Stimulated activated CD4-positive, alpha-beta T cell treated with anti-CD3 and anti-CD28 coated beads, Interleukin-15, amount 100 ng/mL, for 1 hour (primary cell): ENCODE data around the gene AMOTL2.

Experiments
- DNase-seq, 2 donors: peaks; one replicate each; pipeline ENCODE4 v3.0.0-alpha.2; 2020; ENCODE audit warnings: low read depth in 1 of 2, low spot score in 1 of 2

AMOTL2 gene

DNA sequence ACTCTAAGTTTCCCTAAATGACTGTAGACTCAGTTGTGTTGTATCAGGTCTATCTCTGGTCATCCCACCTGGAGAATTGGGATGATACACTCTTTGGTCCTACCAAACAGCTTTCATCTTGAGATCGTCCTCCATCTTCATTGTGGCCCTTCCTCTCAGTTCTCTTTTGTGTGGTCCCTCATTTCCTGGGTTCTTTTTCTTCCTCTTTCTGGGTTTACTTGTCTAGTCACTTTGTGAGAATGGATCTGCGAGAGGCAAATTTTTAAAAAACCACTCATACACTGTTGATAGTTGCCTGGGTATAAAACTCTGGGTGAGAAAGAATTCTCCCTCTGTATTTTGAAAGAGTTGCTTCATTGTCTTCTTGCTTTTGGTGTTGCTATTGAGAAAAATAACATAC, 6.0 kb upstream of the AMOTL2 start:
- DNase-seq: no peak

DNA sequence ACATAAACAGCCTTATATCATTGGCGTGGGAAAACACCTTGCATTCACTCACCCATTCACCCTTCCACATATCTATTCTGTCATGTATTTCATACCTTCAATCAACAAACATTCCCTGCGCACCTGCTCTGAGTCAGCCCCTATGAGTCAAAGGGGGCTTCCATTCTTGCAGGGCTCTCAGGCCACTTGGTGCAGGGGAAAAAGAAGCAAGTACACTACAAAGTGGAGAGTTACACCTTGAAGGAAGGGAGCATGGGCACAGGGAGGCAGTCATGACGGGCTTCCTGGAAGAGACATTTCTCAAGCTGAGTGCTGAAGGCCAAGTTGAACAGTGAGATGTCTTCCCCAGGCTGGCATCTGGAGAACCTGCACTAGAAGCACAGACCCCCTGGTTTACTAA, 4.6 kb upstream of the AMOTL2 start:
- DNase-seq: no peak

DNA sequence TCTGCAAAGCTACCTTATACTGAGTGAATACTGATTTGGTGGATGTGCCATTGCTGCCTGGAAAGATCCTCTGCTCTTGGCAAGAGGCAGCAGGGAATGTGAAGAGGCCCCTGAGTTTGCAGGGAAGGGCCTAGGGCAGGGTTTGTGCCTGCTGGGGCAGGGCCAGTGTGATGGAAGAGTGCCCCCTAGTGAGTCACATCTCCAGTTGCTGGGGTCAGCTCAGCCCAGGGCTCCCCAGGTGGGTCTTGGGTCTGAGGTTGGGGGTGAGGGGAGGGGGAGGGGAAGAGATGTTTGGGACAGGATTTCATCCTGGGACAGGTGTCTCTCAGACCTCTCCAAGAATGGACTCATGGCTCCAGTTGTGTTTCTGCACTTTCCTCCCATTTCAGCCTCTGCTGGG, 4.1 kb upstream of the AMOTL2 start:
- DNase-seq: no peak

DNA sequence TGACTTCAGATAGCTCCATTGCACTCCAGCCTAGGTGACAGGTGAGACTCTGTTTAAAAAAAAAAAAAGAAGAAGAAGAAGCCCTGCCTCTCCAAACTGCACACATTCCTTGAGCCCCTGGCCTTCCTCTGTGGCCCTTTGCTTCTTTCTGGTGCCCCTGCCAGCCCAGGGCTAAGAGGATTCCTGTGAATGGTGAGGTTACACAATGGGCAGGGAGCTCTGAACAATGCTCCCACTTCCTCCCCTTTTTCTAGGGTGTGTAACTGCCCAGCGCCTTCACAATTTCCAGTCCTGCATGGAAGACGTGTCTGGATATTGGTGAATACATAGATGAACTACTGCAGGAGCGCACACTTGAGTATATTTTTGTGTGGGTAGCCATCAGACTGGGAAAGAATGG, 3.6 kb upstream of the AMOTL2 start:
- no peak for DNase-seq

DNA sequence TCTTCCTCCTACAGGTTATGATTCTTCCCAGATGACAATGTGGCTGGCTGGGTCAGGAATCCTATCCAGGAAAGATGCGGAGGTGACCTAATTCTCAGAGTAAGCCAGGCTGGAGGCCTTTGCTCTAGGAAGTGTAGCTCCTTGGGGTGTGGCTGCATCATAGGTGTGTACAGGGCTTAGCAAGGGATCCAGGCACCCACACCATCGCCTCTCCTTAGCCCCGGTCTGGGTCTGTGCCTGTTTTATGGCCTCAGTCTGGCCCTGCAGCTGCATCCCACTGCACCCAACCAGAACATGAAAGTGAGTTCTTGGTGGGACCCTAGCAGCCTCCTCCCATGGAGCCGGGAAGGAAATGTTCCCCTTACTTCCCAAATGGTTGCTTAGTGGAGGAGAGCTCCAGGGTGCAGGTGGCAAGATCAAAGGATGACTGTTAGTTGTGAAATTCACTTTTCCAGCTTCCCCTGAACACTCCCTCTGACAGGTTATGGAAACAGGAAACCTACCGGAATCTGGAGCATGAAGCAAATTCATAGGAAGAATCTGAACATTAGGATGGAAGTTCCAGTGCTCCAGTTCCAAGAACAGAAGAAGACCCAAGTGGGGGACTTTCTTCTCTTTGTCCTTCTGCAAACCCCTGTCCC, 2.7 kb upstream of the AMOTL2 start:
- no peak for DNase-seq

DNA sequence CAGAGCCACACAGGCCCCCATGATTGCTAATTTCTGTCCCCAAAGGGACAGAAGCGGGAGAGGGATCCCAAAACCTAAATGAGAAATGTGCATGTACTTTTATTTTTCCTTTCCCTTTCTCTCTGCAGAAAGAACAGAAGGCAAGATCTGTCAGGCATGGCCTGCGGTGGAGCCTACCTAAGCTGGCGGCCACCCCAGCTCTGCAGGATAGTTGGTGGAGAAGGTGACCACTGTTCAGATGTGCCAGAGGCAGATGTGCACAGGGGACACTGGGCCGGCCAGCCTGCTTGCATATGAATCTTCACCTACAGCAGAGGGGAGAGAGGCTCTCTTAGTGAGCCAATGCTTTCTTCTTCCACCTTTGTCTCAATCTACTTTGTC, 2.1 kb upstream of the AMOTL2 start:
- no peak for DNase-seq

DNA sequence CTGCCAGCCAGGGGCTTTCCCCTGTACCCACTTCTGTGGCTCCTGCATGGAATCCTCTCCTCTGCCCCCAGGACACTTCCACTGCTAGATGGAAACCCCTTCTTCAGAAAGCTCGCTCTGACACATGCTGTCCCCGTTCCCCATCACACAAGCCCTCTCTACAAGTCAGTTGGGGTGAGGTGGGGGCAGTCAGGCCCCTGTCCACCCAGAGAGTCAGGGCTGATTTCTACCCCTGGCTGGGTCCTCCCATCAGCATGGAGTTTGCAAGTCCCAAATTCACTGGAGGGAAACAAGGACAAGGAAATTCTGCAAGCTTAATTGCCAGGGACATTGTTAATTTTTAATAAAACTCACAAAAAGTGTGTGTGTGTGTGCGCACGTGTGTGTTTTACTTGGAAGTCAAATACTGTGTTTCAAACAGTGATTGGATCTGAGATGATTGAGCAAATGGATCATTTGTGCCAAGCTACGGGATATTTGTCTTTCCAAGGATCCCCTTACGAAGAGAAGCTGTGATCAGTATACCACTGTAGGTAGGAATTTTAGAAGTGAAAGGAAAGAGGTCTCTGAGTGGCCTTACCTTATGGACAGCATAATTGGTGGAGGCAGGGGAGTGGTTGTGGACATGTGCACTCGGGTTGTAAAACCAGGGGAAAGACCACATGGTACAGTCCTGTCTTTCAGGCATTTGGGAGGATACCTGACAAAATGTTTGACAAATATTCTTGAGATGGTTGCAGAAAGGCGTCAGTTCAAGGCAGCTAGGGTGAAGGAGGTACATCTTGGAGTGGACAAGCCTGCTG, 1.5 kb upstream of the AMOTL2 start:
- no peak for DNase-seq

DNA sequence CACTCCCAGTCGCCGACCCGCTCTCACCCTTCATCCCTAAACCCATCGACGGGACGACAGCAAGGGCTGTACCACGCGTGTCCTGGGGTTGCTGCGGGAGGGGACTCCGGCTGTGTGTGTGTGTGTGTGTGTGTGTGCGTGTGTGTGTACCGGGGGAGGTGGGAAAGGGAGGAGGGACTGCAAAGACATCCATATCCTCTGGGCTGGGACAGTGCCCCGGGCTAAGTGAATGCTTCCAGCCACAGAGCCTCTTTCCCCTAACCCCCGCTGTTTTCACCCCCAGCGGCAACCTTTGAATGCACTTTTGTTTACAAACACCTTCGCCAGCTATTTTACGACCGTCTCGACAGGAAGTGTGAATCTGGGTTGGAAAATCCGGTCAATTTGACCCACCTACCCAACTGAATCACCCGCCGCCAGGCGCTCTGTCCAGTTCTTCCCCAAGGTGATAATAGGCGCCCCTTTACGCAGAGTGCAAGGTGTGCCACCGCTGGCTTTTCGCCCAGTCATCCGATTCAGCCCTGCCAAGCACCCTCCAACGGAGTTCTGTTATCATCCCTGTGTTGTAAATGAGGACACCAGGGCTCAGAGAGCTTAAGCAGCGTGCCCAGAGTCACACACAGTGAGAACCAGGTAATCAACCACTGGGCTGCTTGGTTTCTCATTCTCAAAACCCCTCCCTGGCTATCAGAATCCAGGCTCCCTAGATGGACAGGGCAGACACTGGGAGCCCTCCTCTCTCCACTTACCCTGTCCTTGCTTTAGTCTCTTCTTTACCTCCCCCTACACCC, 739 bp upstream of the AMOTL2 start:
- DNase-seq: no peak

DNA sequence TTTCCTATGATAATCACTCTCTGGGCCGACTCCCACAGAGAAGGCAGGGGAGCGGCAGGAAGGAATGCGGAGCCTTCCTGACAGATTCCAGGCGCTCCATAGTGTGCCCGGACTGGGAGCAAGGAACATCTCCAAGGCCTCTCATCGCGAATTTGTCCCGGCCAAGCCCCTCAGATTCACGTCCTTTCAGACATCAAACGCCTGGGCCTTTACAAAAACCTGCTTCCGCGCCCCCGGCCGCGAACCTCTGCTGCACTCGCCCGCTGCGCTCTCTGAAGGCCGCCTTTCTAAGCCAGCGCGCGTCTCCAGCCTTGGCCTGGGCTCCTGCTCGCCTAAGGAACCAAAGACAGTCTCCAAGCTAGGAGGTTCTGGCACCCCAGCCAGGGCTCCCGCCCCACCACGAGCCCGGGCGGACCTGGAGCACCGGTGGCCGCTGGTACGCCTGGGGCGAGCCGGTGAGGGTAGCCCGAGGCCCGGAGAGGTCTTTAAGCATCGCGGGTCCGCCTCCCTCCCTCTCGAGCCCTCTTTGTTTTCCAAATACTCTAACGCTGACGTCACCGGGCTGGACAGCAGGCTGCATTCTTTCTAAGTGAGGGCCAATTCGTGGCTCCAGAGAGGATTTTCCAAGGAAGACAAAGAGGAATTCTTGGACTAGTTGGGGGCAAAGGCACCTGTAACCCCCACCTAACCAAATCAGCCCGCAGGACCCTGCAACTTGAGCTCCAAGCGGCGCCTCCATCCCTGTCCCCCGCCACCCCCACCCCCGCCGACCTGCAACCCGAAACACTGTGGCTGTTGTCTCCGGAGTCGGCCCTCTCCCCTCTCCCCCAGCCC, 759 bp downstream of the AMOTL2 start:
- no peak for DNase-seq

DNA sequence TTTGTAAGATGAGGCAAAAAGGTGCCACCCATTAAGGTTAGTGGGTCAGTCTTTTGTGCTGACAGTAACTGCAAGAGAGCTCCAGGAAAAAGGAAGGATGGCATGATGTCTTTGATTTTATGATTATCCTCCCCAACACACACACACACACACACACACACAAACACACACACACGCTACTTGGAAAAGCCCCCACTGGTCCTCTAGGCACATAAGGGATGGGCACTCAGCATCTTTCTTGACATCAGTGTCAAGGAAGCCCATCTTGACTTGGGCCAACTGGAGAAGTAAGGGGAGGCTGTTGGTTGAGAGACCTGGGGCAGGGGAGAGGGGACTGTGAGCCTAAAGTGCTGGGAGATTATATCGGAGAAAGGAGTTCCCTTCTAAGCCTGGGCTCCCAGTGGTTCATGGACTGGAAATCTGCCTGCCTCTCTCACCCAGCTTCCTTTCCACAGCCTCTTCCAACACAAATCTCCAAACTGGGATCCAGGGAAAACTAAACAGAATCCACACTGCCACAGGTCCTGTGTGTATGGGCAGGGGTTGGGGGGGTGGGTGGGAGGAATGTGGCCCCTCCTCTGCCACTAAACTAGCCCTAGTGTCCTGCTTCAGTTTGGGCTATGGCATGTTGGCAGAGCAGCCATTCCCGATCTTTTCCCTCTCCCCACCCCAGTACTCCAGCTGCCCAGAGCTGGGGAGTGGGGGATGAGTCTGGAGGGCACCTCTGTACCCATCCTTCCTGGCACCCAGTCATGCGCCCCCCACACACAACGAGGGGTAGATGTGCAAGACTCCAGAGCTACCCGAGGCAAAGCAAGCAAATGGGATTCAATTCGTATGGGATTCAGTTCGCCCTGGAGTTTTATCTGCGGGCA, 1.6 kb downstream of the AMOTL2 start:
- DNase-seq: no peak

DNA sequence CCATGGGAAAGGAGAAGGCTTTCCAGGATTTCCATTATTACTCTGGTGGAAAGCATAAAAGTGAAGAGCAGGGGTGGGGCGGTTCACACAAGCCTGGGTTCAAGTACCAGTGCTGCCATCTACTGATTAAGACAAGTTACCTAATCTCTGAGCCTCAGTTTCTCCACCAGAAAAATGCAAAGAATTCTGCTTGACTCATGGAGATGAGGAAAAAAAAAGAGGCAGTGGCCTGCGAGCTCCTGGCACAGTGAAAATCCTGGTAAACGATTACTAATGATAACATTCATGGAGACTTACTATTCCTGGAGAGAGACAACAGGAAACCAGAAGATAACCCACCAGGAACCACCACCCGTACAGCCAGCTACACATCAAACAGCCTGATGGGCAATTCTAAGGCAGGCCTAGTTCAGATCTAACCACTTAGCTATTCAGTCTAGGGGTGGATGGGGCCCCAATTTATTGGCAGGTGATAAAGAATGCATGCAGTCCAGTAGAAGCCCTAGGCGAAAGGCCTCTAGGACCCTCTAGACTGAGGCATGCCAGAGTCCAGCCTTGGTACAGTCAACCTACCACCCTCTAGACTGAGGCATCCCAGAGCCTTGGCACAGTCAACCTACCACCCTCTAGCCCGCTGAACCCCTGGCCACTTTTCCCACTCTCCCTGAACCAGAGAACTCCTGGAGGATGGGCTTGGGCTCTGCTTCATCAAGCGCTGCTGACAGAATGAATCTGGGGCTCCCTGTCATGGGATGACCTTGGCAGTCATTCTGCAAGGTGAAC, 2.5 kb downstream of the AMOTL2 start:
- no peak for DNase-seq

DNA sequence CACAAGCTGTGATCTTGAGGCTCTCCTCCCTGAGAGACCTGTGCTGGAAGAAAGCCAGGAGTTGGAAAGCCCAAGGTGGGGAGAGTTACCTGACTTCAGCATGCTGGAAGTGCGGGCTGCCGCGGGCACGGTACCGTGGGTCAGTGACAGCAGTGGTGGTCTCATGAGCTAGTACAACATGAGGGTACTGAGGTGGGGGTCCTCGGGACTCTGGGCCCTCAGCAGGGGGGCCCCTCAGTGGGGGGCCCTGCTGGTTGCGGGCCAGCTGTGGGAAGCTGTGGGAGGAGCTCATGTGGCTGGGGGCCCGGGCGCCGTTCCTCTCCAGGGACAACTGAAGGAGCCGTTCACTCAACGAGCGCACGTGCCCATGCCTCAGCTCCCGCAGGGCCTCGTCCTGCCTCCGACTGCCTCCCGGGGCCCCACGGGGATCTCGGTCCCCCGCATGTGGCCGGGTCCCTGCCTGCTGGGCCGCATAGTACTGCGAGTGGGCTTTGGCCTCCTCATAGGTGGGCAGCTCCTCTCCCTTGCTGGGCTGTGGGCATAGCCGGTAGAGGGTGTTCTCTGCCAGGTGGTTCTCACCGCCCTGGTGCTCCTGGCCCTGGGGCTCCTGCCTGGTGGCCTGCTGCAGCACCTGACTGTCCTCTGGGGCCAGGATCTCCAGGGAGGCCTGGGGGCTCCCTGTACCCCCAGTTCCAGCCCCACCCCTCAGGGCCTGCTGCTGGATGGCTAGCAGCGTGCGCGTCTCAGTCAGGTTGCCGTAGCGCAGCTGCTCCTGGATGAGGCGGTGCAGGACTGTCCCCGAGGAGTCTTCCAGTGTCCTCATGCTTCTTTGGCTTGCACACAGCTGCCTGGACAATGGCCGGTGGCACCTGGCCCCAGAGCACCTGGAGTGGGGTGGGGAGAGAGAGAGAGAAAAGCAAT, 3.4 kb downstream of the AMOTL2 start:
- DNase-seq: no peak

DNA sequence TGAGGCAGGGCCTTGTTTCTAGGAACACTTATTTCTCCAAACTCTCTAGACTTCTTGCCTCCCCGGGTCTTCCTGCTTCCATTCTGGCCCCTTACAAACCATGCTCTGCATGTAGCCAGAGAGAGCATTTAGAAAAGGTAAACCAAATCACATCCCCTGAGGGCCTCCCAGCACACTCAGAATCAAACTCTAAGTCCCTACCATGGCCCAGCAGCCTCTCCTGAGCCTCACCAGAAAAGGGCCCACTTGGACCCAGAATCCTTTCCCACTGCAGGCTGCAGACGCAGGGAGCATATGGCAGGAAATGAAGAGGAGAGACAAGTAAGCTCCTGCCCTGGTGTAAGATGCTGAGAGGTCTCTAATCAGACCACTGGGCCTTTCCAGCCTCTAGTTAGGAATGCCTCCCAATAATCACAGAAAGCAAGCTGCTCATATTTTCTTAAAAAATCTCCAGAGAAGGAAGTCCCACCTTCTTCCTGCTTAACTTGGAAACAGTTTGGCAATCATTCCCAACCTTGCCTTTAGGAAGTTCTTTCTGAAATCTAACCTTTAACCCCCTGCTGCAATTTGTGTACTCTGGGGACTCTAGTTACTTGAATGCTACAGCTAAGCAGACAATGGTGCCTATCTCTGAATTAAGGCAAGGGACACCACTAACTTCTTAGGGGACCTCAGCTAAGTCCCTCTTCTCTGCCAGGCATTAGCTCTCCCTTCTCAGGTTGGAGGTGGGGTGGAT, 4.2 kb downstream of the AMOTL2 start:
- no peak for DNase-seq

DNA sequence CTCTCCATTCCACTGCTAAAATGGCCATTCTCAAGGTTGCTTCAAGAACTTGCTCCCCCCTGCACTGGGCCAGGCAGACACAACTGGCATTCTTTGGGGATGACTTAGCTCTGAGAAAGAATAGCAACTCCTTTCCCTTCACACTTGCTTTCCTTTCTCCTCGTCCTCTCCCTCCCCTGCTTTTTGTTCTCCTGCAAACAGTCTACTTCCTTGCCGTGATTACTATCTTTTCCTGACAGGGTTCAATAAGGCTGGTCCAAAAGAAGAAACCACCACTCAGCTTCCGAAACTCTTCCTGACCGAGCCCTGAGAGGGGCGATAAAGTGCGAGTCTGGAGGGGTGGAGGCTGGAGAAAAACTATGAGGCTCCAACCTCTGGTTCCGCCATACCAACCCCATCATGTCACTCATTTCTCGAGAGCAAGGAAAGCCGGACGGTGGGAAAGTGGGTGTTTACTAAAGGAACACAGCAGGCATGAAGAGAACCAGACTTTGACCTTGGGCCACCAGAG, 5.0 kb downstream of the AMOTL2 start:
- no peak for DNase-seq

DNA sequence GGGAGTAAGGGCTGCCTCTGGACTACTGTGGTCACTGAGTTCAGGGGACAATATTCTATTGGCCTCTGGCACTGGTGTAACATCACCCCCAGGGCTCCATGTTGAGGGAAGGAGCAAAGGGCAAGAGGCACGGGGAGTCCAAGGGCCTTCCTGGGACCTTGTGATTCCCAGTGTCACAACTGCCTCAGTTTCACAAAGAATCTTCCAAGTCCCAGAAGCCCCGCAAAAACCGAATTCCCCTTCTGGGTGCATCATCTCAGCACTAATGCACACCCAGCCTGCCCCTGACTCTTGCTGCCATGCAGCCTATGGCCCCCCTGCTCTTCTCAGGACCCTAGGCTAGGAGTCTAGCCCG, 5.5 kb downstream of the AMOTL2 start:
- DNase-seq: no peak

DNA sequence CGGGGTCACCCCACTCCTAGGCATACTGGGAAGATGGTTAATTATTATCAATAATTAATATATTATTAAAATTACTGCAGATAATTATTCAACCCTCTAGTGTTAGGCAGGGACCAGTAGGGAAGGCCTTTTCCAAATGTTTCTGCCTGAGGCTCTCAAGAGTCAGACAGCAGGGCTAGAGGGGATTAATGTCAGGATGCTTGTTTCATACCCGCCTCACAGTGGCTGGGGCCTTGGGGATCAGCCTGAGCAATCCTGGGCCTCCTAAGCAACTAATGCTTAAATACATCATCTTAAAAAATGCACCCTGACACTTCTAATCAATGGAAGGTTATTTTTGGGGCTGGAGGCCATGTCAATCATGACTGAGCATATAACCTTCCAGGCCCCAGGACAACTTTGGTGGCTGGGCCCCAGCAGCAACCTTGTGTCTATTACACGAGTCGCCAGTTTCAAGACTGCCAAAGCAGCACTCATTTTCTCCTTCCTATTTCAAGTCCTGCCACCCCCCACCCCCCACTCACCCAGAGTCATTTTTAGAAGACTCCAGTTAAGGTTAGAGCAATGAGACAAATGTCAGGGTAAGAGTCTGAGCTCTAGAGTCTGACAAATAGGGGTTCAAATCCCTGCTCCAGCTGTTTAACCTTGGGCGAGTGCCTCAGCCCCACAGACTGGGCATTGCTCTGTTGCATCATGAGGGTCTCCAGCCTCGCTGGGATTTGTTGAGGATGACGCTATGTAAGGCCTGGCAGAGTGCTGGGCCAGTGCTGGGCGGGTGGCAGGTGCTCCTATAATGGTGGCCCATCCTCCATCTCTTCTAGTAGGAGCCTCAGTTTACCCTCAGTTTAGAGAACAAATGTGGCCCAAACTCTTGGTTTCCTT, 6.1 kb downstream of the AMOTL2 start:
- no peak for DNase-seq
